ENCODE data around the gene IL12RB1. TPM values are rescaled to one million over a fixed set of nuclear protein-coding genes. Genes with fewer than 3 reads are reported as not detected.

IL12RB1 gene
- total RNA-seq, 2 experiments from 2014 or later = 7.7 to 41.7 TPM

- Histone ChIP-seq H3K4me1 (ENCODE audit: insufficient read depth, low read length, poor library complexity, severe bottlenecking) (peaks cover 27% of the 10 kb centered on the region), H3K27ac (ENCODE audit: low read depth, low read length, poor library complexity, severe bottlenecking) (no peak overlapping the region)
- POLR2A ChIA-PET = no interaction called here
Observed at GRCh38 chr19:18020212-18021085, 66.3 kb downstream of the IL12RB1 start.

DNA sequence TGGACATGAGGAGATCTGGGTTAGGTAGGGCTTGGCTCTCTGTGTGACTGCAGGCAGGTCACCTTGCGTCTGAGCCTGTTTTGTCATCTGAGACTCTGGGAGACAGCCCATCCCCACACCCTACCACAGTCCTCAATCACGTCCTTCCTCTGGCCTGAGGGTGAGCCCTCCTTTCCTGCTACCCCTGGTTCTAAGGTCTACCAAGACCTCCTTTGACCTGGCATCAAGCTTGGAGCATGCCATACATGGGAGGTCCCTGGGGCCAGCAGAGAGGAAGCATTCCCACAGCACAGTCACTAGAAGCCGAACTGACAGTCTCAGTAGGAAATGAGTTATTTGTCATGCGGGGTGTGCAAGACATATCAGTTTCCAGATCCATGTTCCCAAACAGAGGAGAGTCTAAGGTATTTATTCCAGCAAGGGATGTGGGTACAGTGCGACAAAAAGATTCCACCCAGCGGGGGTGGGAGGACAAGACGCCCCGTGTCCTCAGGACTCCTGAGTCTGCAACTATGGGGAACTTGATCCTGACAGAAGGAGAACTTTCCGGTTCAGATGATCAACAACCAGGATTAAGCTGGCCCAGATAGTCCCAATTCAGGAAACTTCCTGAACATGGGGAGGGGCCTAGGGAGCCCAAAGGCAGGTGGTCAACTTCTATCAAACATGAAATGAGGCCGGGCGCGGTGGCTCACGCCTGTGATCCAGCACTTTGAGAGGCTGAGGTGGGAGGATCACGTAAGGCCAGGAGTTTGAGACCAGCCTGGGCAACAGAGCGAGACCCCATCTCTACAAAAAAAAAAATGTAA lies 69.3 kb downstream of the IL12RB1 start:
- DNase-seq (ENCODE audit: low spot score) = no peak
- no peak overlapping the region for H2AFZ ChIP-seq (ENCODE audit: low read length)
- peaks cover 9% of the 10 kb centered on the region for H3K4me1 ChIP-seq (ENCODE audit: insufficient read depth, low read length, poor library complexity, severe bottlenecking)
- intact Hi-C loops (cut with micrococcal nuclease; ENCODE audit: unreplicated experiment) = no loop called here
- no peaks in the 10 kb centered on the region for H3K9me3 ChIP-seq (ENCODE audit: low read length)
- H3K4me2 ChIP-seq (ENCODE audit: low read length) = no peak overlapping the region
- ChIA-PET POLR2A (no interaction called here), CTCF (ENCODE audit: unreplicated experiment) (no interaction called here)
- no peak overlapping the region for H3K4me3 ChIP-seq (ENCODE audit: low read depth, low read length, poor library complexity, severe bottlenecking)
- H3K79me2 ChIP-seq (ENCODE audit: insufficient read depth, low read depth, low read length) = peaks cover 3% of the 10 kb centered on the region; the same call in 1 of the 2 replicates
- no peaks in the 10 kb centered on the region for H4K20me1 ChIP-seq (ENCODE audit: insufficient read depth, low read length)
- TF ChIP-seq EZH2phosphoT487 (IDR thresholded peaks at IDR 0.05; ENCODE audit: borderline replicate concordance, low read depth, low read length) = no peak
- TF ChIP-seq, protein P1, sequence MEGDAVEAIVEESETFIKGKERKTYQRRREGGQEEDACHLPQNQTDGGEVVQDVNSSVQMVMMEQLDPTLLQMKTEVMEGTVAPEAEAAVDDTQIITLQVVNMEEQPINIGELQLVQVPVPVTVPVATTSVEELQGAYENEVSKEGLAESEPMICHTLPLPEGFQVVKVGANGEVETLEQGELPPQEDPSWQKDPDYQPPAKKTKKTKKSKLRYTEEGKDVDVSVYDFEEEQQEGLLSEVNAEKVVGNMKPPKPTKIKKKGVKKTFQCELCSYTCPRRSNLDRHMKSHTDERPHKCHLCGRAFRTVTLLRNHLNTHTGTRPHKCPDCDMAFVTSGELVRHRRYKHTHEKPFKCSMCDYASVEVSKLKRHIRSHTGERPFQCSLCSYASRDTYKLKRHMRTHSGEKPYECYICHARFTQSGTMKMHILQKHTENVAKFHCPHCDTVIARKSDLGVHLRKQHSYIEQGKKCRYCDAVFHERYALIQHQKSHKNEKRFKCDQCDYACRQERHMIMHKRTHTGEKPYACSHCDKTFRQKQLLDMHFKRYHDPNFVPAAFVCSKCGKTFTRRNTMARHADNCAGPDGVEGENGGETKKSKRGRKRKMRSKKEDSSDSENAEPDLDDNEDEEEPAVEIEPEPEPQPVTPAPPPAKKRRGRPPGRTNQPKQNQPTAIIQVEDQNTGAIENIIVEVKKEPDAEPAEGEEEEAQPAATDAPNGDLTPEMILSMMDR (conservative IDR thresholded peaks at IDR 0.05; ENCODE audit: low read length) = no peak
- BruUV-seq (replicated peaks) = no TSS peak
- no peaks in the 10 kb centered on the region for H3K9me2 ChIP-seq (ENCODE audit: insufficient read depth, low read length)
- H3K36me3 ChIP-seq (ENCODE audit: insufficient read depth, low read length) = peaks cover 25% of the 10 kb centered on the region
- no peak overlapping the region for H3K27ac ChIP-seq (ENCODE audit: low read depth, low read length, poor library complexity, severe bottlenecking)

More at GRCh38 chr19:18020212-18021085, 66.3 kb downstream of the IL12RB1 start:
- no peak for TF ChIP-seq EZH2phosphoT487 (IDR thresholded peaks at IDR 0.05; ENCODE audit: borderline replicate concordance, low read depth, low read length)
- TF ChIP-seq, protein P1 (conservative IDR thresholded peaks at IDR 0.05; ENCODE audit: low read length) = no peak
- CTCF ChIA-PET (ENCODE audit: unreplicated experiment) = no interaction called here
- no TSS peak for BruUV-seq (replicated peaks)
- H4K20me1 ChIP-seq (ENCODE audit: insufficient read depth, low read length) = no peaks in the 10 kb centered on the region
- DNase-seq (ENCODE audit: low spot score) = no peak
- intact Hi-C loops (cut with micrococcal nuclease; ENCODE audit: unreplicated experiment) = no loop called here
- peaks cover 3% of the 10 kb centered on the region; the same call in 1 of the 2 replicates for H3K36me3 ChIP-seq (ENCODE audit: insufficient read depth, low read length)
- H3K4me2 ChIP-seq (ENCODE audit: low read length) = peak overlapping the region; percentile 80; the same call in 1 of the 2 replicates
- H3K9me3 ChIP-seq (ENCODE audit: low read length) = no peaks in the 10 kb centered on the region
- no peak overlapping the region for H2AFZ ChIP-seq (ENCODE audit: low read length)
- no peak overlapping the region for H3K4me3 ChIP-seq (ENCODE audit: low read depth, low read length, poor library complexity, severe bottlenecking)
- H3K79me2 ChIP-seq (ENCODE audit: insufficient read depth, low read depth, low read length) = peaks cover 13% of the 10 kb centered on the region; the same call in 1 of the 2 replicates
- no peaks in the 10 kb centered on the region for H3K9me2 ChIP-seq (ENCODE audit: insufficient read depth, low read length)

All from OCI-LY7 (cell line).